Measurements from ENCODE around the gene TEDC1. TPM values are rescaled to one million over a fixed set of nuclear protein-coding genes. Genes with fewer than 3 reads are reported as not detected.

The TEDC1 gene
- polyA plus RNA-seq, 1 experiment: 6.4 TPM

DNA sequence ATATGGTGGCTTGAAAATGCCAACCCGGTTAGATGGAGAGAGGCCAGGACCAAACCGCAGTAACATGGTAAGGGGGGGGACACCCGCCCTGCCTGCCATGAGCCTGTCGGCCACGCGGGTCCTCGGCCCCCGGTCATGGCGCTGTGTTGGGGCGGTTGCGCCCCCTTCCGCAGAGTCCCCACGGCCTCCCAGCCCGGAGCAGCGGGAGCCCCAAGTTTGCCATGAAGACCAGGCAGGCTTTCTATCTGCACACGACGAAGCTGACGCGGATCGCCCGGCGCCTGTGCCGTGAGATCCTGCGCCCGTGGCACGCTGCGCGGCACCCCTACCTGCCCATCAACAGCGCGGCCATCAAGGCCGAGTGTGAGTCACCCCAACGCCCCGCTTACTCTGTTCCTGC, 26.5 kb upstream of the TEDC1 start:
- CTCF ChIA-PET: interaction anchor here (2.0 kb wide), 1 partner anchor 16 kb away, joined by 8 read pairs; no protein-coding TSS in a partner anchor
- TF ChIP-seq, protein P1, sequence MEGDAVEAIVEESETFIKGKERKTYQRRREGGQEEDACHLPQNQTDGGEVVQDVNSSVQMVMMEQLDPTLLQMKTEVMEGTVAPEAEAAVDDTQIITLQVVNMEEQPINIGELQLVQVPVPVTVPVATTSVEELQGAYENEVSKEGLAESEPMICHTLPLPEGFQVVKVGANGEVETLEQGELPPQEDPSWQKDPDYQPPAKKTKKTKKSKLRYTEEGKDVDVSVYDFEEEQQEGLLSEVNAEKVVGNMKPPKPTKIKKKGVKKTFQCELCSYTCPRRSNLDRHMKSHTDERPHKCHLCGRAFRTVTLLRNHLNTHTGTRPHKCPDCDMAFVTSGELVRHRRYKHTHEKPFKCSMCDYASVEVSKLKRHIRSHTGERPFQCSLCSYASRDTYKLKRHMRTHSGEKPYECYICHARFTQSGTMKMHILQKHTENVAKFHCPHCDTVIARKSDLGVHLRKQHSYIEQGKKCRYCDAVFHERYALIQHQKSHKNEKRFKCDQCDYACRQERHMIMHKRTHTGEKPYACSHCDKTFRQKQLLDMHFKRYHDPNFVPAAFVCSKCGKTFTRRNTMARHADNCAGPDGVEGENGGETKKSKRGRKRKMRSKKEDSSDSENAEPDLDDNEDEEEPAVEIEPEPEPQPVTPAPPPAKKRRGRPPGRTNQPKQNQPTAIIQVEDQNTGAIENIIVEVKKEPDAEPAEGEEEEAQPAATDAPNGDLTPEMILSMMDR (IDR thresholded peaks at IDR 0.05; ENCODE audit: insufficient read depth, low read depth, low read length): no peak
- DNase-seq (ENCODE audit: low read depth): no peak
- no peak overlapping the region for H3K4me3 ChIP-seq (ENCODE audit: low read depth, low read length)
- no peaks in the 10 kb centered on the region for H3K27me3 ChIP-seq (ENCODE audit: control insufficient read depth, insufficient read depth, low read length)
- H3K36me3 ChIP-seq (ENCODE audit: control insufficient read depth, insufficient read depth, low read length): peaks cover 39% of the 10 kb centered on the region
- POLR2A ChIA-PET: no interaction called here

DNA sequence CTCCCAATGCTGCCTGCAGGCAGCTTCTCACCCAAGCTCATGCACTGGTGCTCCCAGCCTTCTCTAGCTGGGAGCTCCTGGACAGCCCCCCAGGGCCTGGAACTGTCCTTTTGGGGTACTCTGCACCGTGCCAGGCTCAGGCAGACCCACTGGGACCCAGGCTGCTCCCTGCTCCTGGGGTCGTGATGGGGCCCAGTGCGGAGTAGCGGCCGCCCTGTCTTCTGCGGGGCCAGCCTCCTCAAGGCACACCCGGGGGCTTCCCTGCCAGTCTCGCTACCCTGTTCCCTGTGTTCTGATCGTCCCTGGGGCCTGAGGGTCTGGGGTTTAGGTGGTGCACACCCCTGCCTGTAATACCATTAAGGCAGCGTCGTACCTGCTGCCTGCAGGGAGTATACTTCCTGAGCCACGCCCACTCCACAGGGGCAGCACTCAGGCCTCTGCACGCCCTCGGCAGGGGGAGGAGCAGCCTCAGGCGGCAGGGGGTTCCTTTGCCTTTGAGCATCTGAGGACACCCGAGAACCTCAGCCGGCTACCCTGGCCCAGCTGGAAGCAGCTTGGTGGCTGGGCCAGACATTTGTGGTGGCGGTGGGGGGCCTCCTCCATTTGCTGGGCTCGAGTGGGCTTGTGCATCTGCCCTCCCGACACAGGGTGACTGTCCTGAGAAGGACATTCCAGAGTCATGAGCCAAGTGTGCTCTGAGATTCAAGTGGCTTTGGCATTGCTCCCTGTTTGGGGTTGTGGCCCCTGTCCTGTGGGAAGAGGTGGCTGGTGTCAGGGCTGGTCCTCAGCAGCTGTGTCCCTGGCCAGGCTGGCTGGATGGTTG, 25.6 kb upstream of the TEDC1 start:
- POLR2A ChIA-PET: no interaction called here
- H3K27me3 ChIP-seq (ENCODE audit: control insufficient read depth, insufficient read depth, low read length): no peaks in the 10 kb centered on the region
- no peak overlapping the region for H3K4me3 ChIP-seq (ENCODE audit: low read depth, low read length)
- TF ChIP-seq, protein P1 (IDR thresholded peaks at IDR 0.05; ENCODE audit: insufficient read depth, low read depth, low read length): no peak
- peaks cover 42% of the 10 kb centered on the region for H3K36me3 ChIP-seq (ENCODE audit: control insufficient read depth, insufficient read depth, low read length)
- DNase-seq (ENCODE audit: low read depth): no peak
- CTCF ChIA-PET: no interaction called here

DNA sequence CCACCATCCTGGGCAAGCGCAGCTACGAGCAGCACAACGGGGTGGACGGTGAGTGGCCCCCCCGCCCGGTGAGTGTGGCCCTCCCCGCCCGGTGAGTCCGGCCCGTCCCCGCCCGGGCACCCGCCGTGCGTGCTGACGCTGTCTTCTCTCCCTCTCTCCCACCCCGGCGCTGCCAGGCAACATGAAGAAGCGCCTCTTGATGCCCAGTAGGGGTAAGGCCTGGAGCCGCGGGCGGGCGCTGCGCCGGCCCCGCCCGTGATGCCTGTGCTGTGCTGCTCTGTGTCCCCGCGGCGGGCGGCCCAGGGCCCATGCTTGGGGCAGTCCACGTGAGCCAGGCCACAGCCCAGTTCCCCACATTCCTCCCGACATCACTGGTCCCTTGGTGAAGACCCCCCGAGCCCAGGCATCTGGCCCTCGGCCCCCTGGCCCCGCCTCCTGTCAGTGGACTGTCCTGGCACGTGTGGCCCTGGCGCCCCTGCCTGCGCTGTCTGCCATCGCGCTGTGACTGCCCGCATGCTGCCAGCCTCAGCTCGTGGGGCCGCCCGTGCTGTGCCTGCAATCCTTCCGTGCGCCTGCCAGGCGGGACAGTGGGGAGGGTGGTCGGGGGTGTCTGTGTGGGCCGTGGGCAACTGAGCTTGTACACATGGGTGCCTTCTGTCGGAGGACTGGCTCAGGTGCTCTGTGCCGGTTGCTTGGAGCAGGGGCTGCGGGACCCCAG, 24.4 kb upstream of the TEDC1 start:
- TF ChIP-seq, protein P1 (IDR thresholded peaks at IDR 0.05; ENCODE audit: insufficient read depth, low read depth, low read length): no peak
- CTCF ChIA-PET: no interaction called here
- H3K4me3 ChIP-seq (ENCODE audit: low read depth, low read length): no peak overlapping the region
- no peaks in the 10 kb centered on the region for H3K27me3 ChIP-seq (ENCODE audit: control insufficient read depth, insufficient read depth, low read length)
- H3K36me3 ChIP-seq (ENCODE audit: control insufficient read depth, insufficient read depth, low read length): peaks cover 38% of the 10 kb centered on the region
- no peak for DNase-seq (ENCODE audit: low read depth)
- POLR2A ChIA-PET: no interaction called here

DNA sequence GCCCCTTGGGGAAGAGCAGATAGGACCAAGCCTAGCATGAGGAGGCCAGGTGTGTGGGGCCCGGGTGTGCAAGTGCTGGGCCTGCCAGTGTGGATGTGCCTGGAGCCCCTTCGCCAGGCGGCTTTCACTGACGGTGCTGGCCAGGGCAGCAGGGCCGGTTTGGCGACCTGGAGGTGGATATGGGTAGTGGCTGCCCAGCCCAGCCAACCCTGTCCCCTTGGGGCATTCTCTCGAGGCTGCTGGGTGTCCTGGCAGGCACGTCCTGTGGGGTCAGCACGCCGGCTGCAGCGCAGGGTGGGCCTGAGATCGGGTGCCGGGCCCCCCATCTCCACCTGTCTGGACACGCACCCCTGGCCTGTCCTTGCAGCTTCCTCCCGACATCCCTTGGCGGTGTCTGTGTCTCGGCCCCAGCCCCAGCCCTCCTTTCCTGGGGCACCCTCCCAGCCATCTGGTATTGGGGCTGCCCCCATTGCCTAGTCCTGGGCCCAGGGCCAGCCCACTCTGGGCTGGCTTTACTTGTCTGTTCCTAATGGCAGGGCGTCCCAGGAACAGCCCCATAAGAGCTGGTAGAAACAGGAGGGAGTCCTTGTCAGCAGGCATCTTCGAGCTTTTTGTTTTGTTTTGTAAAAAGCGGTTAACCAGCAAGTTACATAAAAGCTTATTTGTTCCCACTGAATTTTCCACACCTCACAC, 23.7 kb upstream of the TEDC1 start:
- Histone ChIP-seq H3K27me3 (ENCODE audit: control insufficient read depth, insufficient read depth, low read length) (no peaks in the 10 kb centered on the region), H3K36me3 (ENCODE audit: control insufficient read depth, insufficient read depth, low read length) (peaks cover 38% of the 10 kb centered on the region), H3K4me3 (ENCODE audit: low read depth, low read length) (no peak overlapping the region)
- ChIA-PET CTCF (interaction anchor here (0.7 to 2.7 kb wide), 4 partner anchors 9 to 19 kb away, joined by 3 to 14 read pairs (median 4); no protein-coding TSS in a partner anchor), POLR2A (no interaction called here)
- no peak for DNase-seq (ENCODE audit: low read depth)
- TF ChIP-seq, protein P1 (IDR thresholded peaks at IDR 0.05; ENCODE audit: insufficient read depth, low read depth, low read length): no peak

Data from BJ (cell line).